HepG2 (cell line): ENCODE measurements around the gene TPPP3. TPM values are rescaled to one million over a fixed set of nuclear protein-coding genes. Genes with fewer than 3 reads are reported as not detected.

Experiments
- AHDC1 ChIP-seq: sonication (generic); formaldehyde crosslinking; IDR thresholded peaks from 2 replicates; pipeline ENCODE4 v1.5.1; 2020; ENCODE audit warnings: mild to moderate bottlenecking, missing genetic modification reagents, borderline replicate concordance
- ATAD3A ChIP-seq: sonication (generic); formaldehyde crosslinking; IDR thresholded peaks from 2 replicates; pipeline ENCODE4 v1.4.0; 2020; ENCODE audit warnings: missing genetic modification reagents
- ATF7-NPFF ChIP-seq: sonication (generic); formaldehyde crosslinking; IDR thresholded peaks from 2 replicates; pipeline ENCODE4 v1.8.1; 2023; ENCODE audit warnings: mild to moderate bottlenecking, low read depth, missing genetic modification reagents, moderate library complexity
- CREB1 ChIP-seq, 2 experiments: fragments of 450-650 bp in 1 of 2; IDR thresholded peaks; 2 replicates each; pipeline ENCODE4 v1.6.1; 2016 to 2017; ENCODE audit warnings: control low read depth in 1 of 2, mild to moderate bottlenecking in 1 of 2, missing compliant biosample characterization in 1 of 2, missing genetic modification characterization in 1 of 2
- CREM ChIP-seq, 2 experiments: sonication (generic) in 1 of 2; formaldehyde crosslinking in 1 of 2; IDR thresholded peaks; 2 replicates each; pipeline versions ENCODE4 v1.4.0 to v1.6.1; 2016 to 2020; ENCODE audit warnings: antibody characterized with exemption in 1 of 2, mild to moderate bottlenecking in 1 of 2, missing genetic modification reagents in 1 of 2
- DBP ChIP-seq: sonication (generic); formaldehyde crosslinking; IDR thresholded peaks from 2 replicates; pipeline ENCODE4 v1.4.0; 2020; ENCODE audit warnings: missing genetic modification reagents; ENCODE audit errors: not compliant biosample characterization
- ISL2 ChIP-seq: sonication (generic); formaldehyde crosslinking; IDR thresholded peaks from 2 replicates; pipeline ENCODE4 v1.5.0; 2020; ENCODE audit warnings: missing genetic modification reagents
- NCOA2 ChIP-seq: sonication (generic); formaldehyde crosslinking; IDR thresholded peaks from 2 replicates; pipeline ENCODE4 v1.8.0; 2022; ENCODE audit warnings: inconsistent platforms
- NFE2 ChIP-seq: sonication (generic); formaldehyde crosslinking; IDR thresholded peaks from 2 replicates; pipeline ENCODE4 v1.4.0; 2020; ENCODE audit warnings: missing genetic modification reagents
- NFIB ChIP-seq: sonication (generic); formaldehyde crosslinking; IDR thresholded peaks from 2 replicates; pipeline ENCODE4 v1.9.0; 2021; ENCODE audit warnings: missing genetic modification reagents, mild to moderate bottlenecking, borderline replicate concordance
- PHF21A ChIP-seq: sonication (generic); formaldehyde crosslinking; IDR thresholded peaks from 2 replicates; pipeline ENCODE4 v1.5.0; 2020; ENCODE audit warnings: mild to moderate bottlenecking, missing genetic modification reagents
- PTBP1 ChIP-seq: fragments of 200-400 bp; formaldehyde crosslinking; IDR thresholded peaks from 2 replicates; pipeline ENCODE4 v1.6.1; 2018; ENCODE audit warnings: low read length, low read depth; ENCODE audit not compliant: poor library complexity, severe bottlenecking
- SNAPC5 ChIP-seq: sonication (generic); formaldehyde crosslinking; IDR thresholded peaks from 2 replicates; pipeline ENCODE4 v1.8.1; 2023; ENCODE audit warnings: mild to moderate bottlenecking, missing genetic modification reagents, borderline replicate concordance
- SP2 ChIP-seq: sonication (generic); formaldehyde crosslinking; IDR thresholded peaks from 2 replicates; pipeline ENCODE4 v1.5.1; 2020; ENCODE audit warnings: mild to moderate bottlenecking, missing genetic modification reagents
- TEAD3 ChIP-seq: optimal IDR thresholded peaks from 2 replicates; pipeline ENCODE3; 2016; ENCODE audit warnings: borderline replicate concordance
- TP53 ChIP-seq: sonication (generic); formaldehyde crosslinking; conservative IDR thresholded peaks from 2 replicates; pipeline ENCODE4 v1.4.0; 2020; ENCODE audit warnings: missing genetic modification reagents
- ZBTB34 ChIP-seq: sonication (generic); formaldehyde crosslinking; IDR thresholded peaks from 2 replicates; pipeline ENCODE4 v1.8.0; 2022; ENCODE audit warnings: mild to moderate bottlenecking, missing genetic modification reagents
- ZBTB7A ChIP-seq: sonication (generic); formaldehyde crosslinking; IDR thresholded peaks from 2 replicates; pipeline ENCODE4 v1.8.0; 2022; ENCODE audit warnings: mild to moderate bottlenecking, missing genetic modification reagents
- ZNF260 ChIP-seq: sonication (generic); formaldehyde crosslinking; IDR thresholded peaks from 2 replicates; pipeline ENCODE4 v1.4.0; 2020; ENCODE audit warnings: missing genetic modification reagents, low read depth, mild to moderate bottlenecking, borderline replicate concordance
- ZNF343 ChIP-seq: sonication (generic); formaldehyde crosslinking; IDR thresholded peaks from 2 replicates; pipeline ENCODE4 v1.4.0; 2020; ENCODE audit warnings: mild to moderate bottlenecking, missing genetic modification reagents
- ZNF780A ChIP-seq: sonication (generic); formaldehyde crosslinking; IDR thresholded peaks from 2 replicates; pipeline ENCODE4 v1.8.0; 2022; ENCODE audit warnings: mild to moderate bottlenecking, missing genetic modification reagents, moderate library complexity
- ZNF790 ChIP-seq: sonication (generic); formaldehyde crosslinking; IDR thresholded peaks from 2 replicates; pipeline ENCODE4 v1.8.0; 2022; ENCODE audit warnings: missing genetic modification reagents, mild to moderate bottlenecking, borderline replicate concordance
- polyA plus RNA-seq, 8 experiments: library from polyadenylated mRNA; depleted of rRNA in 3 of 8; stranded (reverse) in 7 of 8; unstranded in 1 of 8; fragments of >200 nt; fragmentation: Illumina TruSeq in 4 of 8; extraction: Trizol in 4 of 8; gene quantifications; 2 replicates each; pipeline versions ENCODE4 v1.2.1 to v1.2.3, GENCODE V29; 2011 to 2016; ENCODE audit warnings: low read depth in 4 of 8, missing spikeins in 1 of 8, mixed read lengths in 1 of 8; ENCODE audit not compliant: insufficient read depth in 1 of 8
- total RNA-seq, 5 experiments: library from RNA; depleted of rRNA; stranded (reverse); fragments of >200 nt; fragmentation: Illumina TruSeq; extraction: Trizol; gene quantifications; 2 replicates each; pipeline ENCODE4 v1.2.3, GENCODE V29; 2016; ENCODE audit warnings: low read depth in 1 of 5

The TPPP3 gene
- total and polyA plus RNA-seq, 2 of the 13 experiments (the other 11 are each of a cell fraction or from before 2014, with no cell fraction given), result 0.16 to 0.44 TPM

GRCh38 chr16:67430977-67431774 lies 37.9 kb upstream of the TPPP3 start, which contains the start of gene HSD11B2 (continued):
- TF ChIP-seq ZBTB34 (CRISPR knock-in tag), result no peak
- no peak for TF ChIP-seq CREB1 (IDR thresholded peaks at IDR 0.05)
- no peak for TF ChIP-seq CREB1 (CRISPR knock-in tag; IDR thresholded peaks at IDR 0.05)
- no peak for TF ChIP-seq TP53
- no peak for TF ChIP-seq ZNF780A
- no peak for TF ChIP-seq ISL2
- 0 out of 2 replicates have a peak, but pooled peaks have one; percentile 39 for TF ChIP-seq ATF7-NPFF (CRISPR knock-in tag)
- no peak for TF ChIP-seq AHDC1 (CRISPR knock-in tag)
- TF ChIP-seq CREM (IDR thresholded peaks at IDR 0.05), result no peak
- TF ChIP-seq CREM (CRISPR knock-in tag; IDR thresholded peaks at IDR 0.05), result no peak
- TF ChIP-seq ZNF790 (CRISPR knock-in tag), result no peak; the same call in 1 of the 2 replicates
- TF ChIP-seq NFE2 (CRISPR knock-in tag), result no peak
- no peak for TF ChIP-seq ATAD3A (CRISPR knock-in tag)
- TF ChIP-seq TEAD3, result no peak
- no peak for TF ChIP-seq NCOA2 (CRISPR knock-in tag)
- TF ChIP-seq DBP (CRISPR knock-in tag), result no peak
- TF ChIP-seq ZNF343 (CRISPR knock-in tag), result no peak
- TF ChIP-seq SP2 (CRISPR knock-in tag), result no peak
- TF ChIP-seq SNAPC5 (CRISPR knock-in tag), result no peak
- TF ChIP-seq PHF21A, result peak; percentile 10; the same call in 1 of the 2 replicates
- TF ChIP-seq PTBP1, result no peak
- no peak for TF ChIP-seq ZNF260
- TF ChIP-seq NFIB, result no peak
- no peak for TF ChIP-seq ZBTB7A (CRISPR knock-in tag)
